GM12891 (cell line): ENCODE measurements around the gene MSI2.

Experiments
- POLR2A ChIP-seq: IDR thresholded peaks from 2 replicates; pipeline ENCODE4 v1.6.1; 2011; ENCODE audit warnings: low read depth, low read length, control low read depth
- POLR2AphosphoS5 ChIP-seq: IDR thresholded peaks from 2 replicates; pipeline ENCODE4 v1.6.1; 2011; ENCODE audit warnings: low read depth, low read length, control low read depth
- TAF1 ChIP-seq: IDR thresholded peaks from 2 replicates; pipeline ENCODE4 v1.6.1; 2011; ENCODE audit warnings: low read depth, low read length, control low read depth

GRCh38 chr17:57531078-57531477 lies 274.8 kb downstream of the MSI2 start:
- TF ChIP-seq POLR2AphosphoS5: no peak
- TF ChIP-seq POLR2A: no peak
- TF ChIP-seq TAF1: no peak
